ENCODE measurements around the gene CCSER1. TPM values are rescaled to one million over a fixed set of nuclear protein-coding genes. Genes with fewer than 3 reads are reported as not detected.

Gene CCSER1
- total RNA-seq, 4 donors from 2014 or later: 3.2 to 17.3 (median 10.2) TPM

GRCh38 chr4:90543419-90544170, 416.4 kb downstream of the CCSER1 start:
- ATAC-seq (ENCODE audit: low FRiP score) (no peak), DNase-seq (ENCODE audit: low spot score) (no peak)
- TF ChIP-seq CTCF (IDR thresholded peaks at IDR 0.05): no peak

- ATAC-seq (ENCODE audit: low FRiP score) (no peak), DNase-seq (ENCODE audit: low spot score) (no peak)
- TF ChIP-seq CTCF (IDR thresholded peaks at IDR 0.05): no peak
Measured at GRCh38 chr4:90544532-90545045, 417.4 kb downstream of the CCSER1 start.

- TF ChIP-seq CTCF (IDR thresholded peaks at IDR 0.05): no peak
- no peak for DNase-seq (ENCODE audit: low spot score)
- no peak for ATAC-seq (ENCODE audit: low FRiP score)
Measured at GRCh38 chr4:90545380-90545779, 418.2 kb downstream of the CCSER1 start.

- no peak for TF ChIP-seq CTCF (IDR thresholded peaks at IDR 0.05)
- DNase-seq (ENCODE audit: low spot score): no peak
- no peak for ATAC-seq (ENCODE audit: low FRiP score)
Measured at GRCh38 chr4:90546114-90546513, 418.9 kb downstream of the CCSER1 start.

- no peak for DNase-seq (ENCODE audit: low spot score)
- no peak for ATAC-seq (ENCODE audit: low FRiP score)
- no peak for TF ChIP-seq CTCF (IDR thresholded peaks at IDR 0.05)
Measured at GRCh38 chr4:90570615-90571014, 443.4 kb downstream of the CCSER1 start.

- no peak for TF ChIP-seq CTCF (IDR thresholded peaks at IDR 0.05)
- no peak for DNase-seq (ENCODE audit: low spot score)
- ATAC-seq (ENCODE audit: low FRiP score): no peak
Measured at GRCh38 chr4:90572996-90573395, 445.8 kb downstream of the CCSER1 start.

GRCh38 chr4:90575371-90575770, 448.2 kb downstream of the CCSER1 start:
- ATAC-seq (ENCODE audit: low FRiP score) (no peak), DNase-seq (ENCODE audit: low spot score) (no peak)
- no peak for TF ChIP-seq CTCF (IDR thresholded peaks at IDR 0.05)

Measured in omental fat pad (tissue), 4 donors.